ENCODE data around the gene TRIM33. TPM values are rescaled to one million over a fixed set of nuclear protein-coding genes. Genes with fewer than 3 reads are reported as not detected.
"Not testable (repeated sequence)": the region's sequence is repeated elsewhere in the genome, so short reads cannot be mapped to it uniquely, and the experiment has no call there.

TRIM33 gene
- polyA plus RNA-seq, 1 experiment: 12.2 TPM

GRCh38 chr1:114377356-114377755 is 133.6 kb downstream of the TRIM33 start:
- ChIA-PET POLR2A (no interaction called here), CTCF (no interaction called here)
- no peaks in the 10 kb centered on the region for H3K27me3 ChIP-seq (ENCODE audit: control insufficient read depth, insufficient read depth, low read length)

DNA sequence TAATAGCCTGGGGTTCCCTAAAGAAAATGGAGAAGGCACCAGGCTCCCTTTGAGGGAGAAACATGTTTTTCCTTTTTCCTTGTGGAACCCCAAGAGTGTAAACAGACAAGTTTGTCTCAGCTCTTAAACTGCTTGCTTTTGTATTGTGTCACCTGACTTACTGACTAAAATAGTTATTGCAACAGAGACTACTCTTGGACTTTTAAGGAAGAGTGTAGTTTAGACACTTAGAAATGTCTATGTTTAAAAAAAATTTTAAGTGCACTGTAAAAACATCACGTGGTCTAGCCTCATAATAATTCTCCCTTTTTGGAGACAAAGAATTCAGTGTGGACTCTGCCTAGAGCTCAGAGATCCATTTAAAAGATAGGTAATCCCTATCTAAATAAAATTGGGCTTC is 141.1 kb downstream of the TRIM33 start:
- POLR2A ChIA-PET: no interaction called here
- Histone ChIP-seq H3K4me3 (ENCODE audit: low read depth, low read length) (no peak overlapping the region), H3K27me3 (ENCODE audit: control insufficient read depth, insufficient read depth, low read length) (no peaks in the 10 kb centered on the region), H3K36me3 (ENCODE audit: control insufficient read depth, insufficient read depth, low read length) (no peaks in the 10 kb centered on the region)
- TF ChIP-seq CTCF (IDR thresholded peaks at IDR 0.05; ENCODE audit: insufficient read depth, low read depth, low read length): no peak
- peak; percentile 3 for DNase-seq (ENCODE audit: low read depth)
- CTCF ChIA-PET: interaction anchor here (0.6 to 1.8 kb wide), 3 partner anchors 10 to 24 kb away, joined by 3 to 8 read pairs (median 3); no protein-coding TSS in a partner anchor

More at GRCh38 chr1:114377356-114377755, 133.6 kb downstream of the TRIM33 start:
- TF ChIP-seq CTCF (IDR thresholded peaks at IDR 0.05; ENCODE audit: insufficient read depth, low read depth, low read length): no peak
- H3K4me3 ChIP-seq (ENCODE audit: low read depth, low read length): no peak overlapping the region
- H3K36me3 ChIP-seq (ENCODE audit: control insufficient read depth, insufficient read depth, low read length): no peaks in the 10 kb centered on the region
- DNase-seq (ENCODE audit: low read depth): no peak

- H3K4me3 ChIP-seq (ENCODE audit: low read depth, low read length); DNase-seq (ENCODE audit: low read depth); POLR2A ChIA-PET; H3K36me3 ChIP-seq (ENCODE audit: control insufficient read depth, insufficient read depth, low read length); H3K27me3 ChIP-seq (ENCODE audit: control insufficient read depth, insufficient read depth, low read length): not testable (repeated sequence)
- CTCF ChIA-PET: interaction anchor here (0.6 to 1.8 kb wide), 2 partner anchors 11 to 22 kb away, joined by 3 to 8 read pairs; no protein-coding TSS in a partner anchor
These were observed 141.6 kb downstream of the TRIM33 start for GRCh38 chr1:114369266-114369919.

DNA sequence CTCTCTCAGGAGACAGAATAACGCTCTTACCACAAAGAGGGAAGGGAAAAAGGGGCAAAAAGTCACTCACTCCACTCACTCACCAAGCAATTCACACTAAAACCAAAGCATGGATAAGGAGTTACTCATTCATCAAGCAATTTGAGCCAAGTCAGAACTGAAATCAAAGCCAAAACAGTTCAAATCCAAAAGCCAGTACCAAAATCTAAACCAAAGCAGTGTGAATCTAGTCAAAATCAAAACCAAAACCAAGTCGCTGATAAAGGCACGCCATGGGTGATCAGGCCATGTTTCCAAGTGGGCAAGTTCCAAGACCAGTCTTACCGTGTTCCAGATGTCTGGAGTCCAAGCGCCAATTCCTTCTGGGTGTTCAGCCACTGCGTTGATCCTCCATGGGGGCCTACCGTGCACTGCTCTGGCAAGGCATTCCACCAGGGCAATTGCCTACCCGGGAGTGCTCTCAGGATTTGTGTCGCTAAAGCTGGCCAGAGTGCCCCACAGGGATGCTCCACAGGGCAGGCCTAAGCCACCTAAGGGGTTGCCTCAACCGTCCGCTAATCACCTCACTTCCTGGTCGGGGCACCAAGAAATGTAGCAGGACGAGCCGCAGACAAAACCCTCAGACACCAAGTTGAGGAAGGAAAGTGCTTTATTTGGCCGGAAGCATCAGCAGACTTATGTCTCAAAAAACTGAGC is 142.3 kb downstream of the TRIM33 start:
- no peak for DNase-seq (ENCODE audit: low read depth)
- Histone ChIP-seq H3K27me3 (ENCODE audit: control insufficient read depth, insufficient read depth, low read length) (no peaks in the 10 kb centered on the region), H3K4me3 (ENCODE audit: low read depth, low read length) (no peak overlapping the region), H3K36me3 (ENCODE audit: control insufficient read depth, insufficient read depth, low read length) (no peaks in the 10 kb centered on the region)
- ChIA-PET POLR2A (no interaction called here), CTCF (interaction anchor here (0.7 to 1.8 kb wide), 2 partner anchors 22 to 399 kb away, joined by 3 to 8 read pairs; no protein-coding TSS in a partner anchor)
- no peak for TF ChIP-seq CTCF (IDR thresholded peaks at IDR 0.05; ENCODE audit: insufficient read depth, low read depth, low read length)

- no peaks in the 10 kb centered on the region for H3K27me3 ChIP-seq (ENCODE audit: control insufficient read depth, insufficient read depth, low read length)
- no peaks in the 10 kb centered on the region for H3K36me3 ChIP-seq (ENCODE audit: control insufficient read depth, insufficient read depth, low read length)
- ChIA-PET POLR2A (no interaction called here), CTCF (interaction anchor here (0.7 kb wide), 1 partner anchor 398 kb away, joined by 3 read pairs; no protein-coding TSS in a partner anchor)
- TF ChIP-seq CTCF (IDR thresholded peaks at IDR 0.05; ENCODE audit: insufficient read depth, low read depth, low read length): no peak
- H3K4me3 ChIP-seq (ENCODE audit: low read depth, low read length): no peak overlapping the region
- no peak for DNase-seq (ENCODE audit: low read depth)
These were observed 143.2 kb downstream of the TRIM33 start for GRCh38 chr1:114367810-114368209.

DNA sequence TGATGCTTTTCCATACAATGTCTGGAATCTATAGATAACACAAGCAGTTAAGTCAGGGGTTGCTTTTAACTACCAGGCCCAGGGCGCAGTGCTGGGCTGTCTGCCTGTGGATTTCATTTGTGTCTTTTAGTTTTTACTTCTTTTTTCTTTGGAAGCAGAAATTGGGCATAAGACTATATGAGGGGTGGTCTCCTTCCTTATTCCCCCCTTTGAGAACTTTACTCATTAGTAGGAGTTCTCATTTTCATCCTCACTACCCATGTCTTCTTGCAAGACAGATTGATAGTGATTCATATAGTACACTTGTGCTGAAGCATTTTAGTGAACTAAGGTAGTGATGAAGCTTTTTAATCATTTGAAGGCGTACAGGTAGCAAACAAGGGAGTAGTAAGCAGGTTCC is 147.8 kb downstream of the TRIM33 start:
- H3K27me3 ChIP-seq (ENCODE audit: control insufficient read depth, insufficient read depth, low read length); H3K36me3 ChIP-seq (ENCODE audit: control insufficient read depth, insufficient read depth, low read length); H3K4me3 ChIP-seq (ENCODE audit: low read depth, low read length); POLR2A ChIA-PET; DNase-seq (ENCODE audit: low read depth): not testable (repeated sequence)
- CTCF ChIA-PET: interaction anchor here (0.8 to 1.7 kb wide), 3 partner anchors 10 to 18 kb away, joined by 3 to 7 read pairs (median 6); no protein-coding TSS in a partner anchor
